ENCODE results near the gene SURF6. TPM values are rescaled to one million over a fixed set of nuclear protein-coding genes. Genes with fewer than 3 reads are reported as not detected.

The SURF6 gene
- total RNA-seq, 1 experiment from 2014 or later = 56.3 TPM

GRCh38 chr9:133333011-133333410 is 3.0 kb downstream of the SURF6 start:
- no peak overlapping the region for H3K14ac ChIP-seq (ENCODE audit: insufficient read depth, low read length)
- H3K9ac ChIP-seq (ENCODE audit: extremely low read depth, insufficient read length, low read length) = no peak overlapping the region
- TF ChIP-seq CTCF (conservative IDR thresholded peaks at IDR 0.05) = no peak
- H2AFZ ChIP-seq (ENCODE audit: low read length) = no peak overlapping the region
- H2BK12ac ChIP-seq (ENCODE audit: insufficient read length, low read depth, low read length) = no peak overlapping the region
- H2BK15ac ChIP-seq (ENCODE audit: low read depth, low read length) = no peak overlapping the region
- no peaks in the 10 kb centered on the region for H4K20me1 ChIP-seq (ENCODE audit: control insufficient read depth, insufficient read depth, insufficient read length)
- H3K23ac ChIP-seq (ENCODE audit: insufficient read length, low read depth, low read length) = no peak overlapping the region
- H2BK120ac ChIP-seq (ENCODE audit: low read depth, low read length, poor library complexity, severe bottlenecking) = no peak overlapping the region
- Mint-ChIP-seq H3K4me3 (peak overlapping the region; percentile 17 to 23; a peak in 2 of 5 replicates), H3K27me3 (ENCODE audit: low read depth) (no peaks in the 10 kb centered on the region; the same call in none of the 2 replicates), H3K4me1 (peaks cover 18 to 22% of the 10 kb centered on the region in 2 experiments), H3K9me3 (peaks cover 10 to 11% of the 10 kb centered on the region in 2 experiments), H3K27ac (no peak overlapping the region), H3K36me3 (ENCODE audit: insufficient read depth in 1 of 3, low read depth in 3 of 3) (peaks cover 34 to 65% (median 57%) of the 10 kb centered on the region in 3 experiments)
- H3K4ac ChIP-seq (ENCODE audit: low read depth, low read length) = no peak overlapping the region
- H3K79me2 ChIP-seq (ENCODE audit: insufficient read depth, low read length) = peaks cover 3% of the 10 kb centered on the region; the same call in 1 of the 2 replicates
- no peaks in the 10 kb centered on the region for H3K4me1 ChIP-seq (ENCODE audit: insufficient read depth, low read length)
- H3K56ac ChIP-seq (ENCODE audit: insufficient read length, low read depth, low read length) = no peak overlapping the region
- no peak overlapping the region for H2BK5ac ChIP-seq (ENCODE audit: insufficient read length, low read length)
- H3K4me2 ChIP-seq (ENCODE audit: insufficient read depth, insufficient read length, low read length) = no peak overlapping the region
- no peak overlapping the region for H3K18ac ChIP-seq (ENCODE audit: insufficient read length, low read depth, low read length)
- H3K27ac ChIP-seq (ENCODE audit: insufficient read length, low read depth, low read length) = no peak overlapping the region
- H2BK20ac ChIP-seq (ENCODE audit: low read depth, low read length, poor library complexity, severe bottlenecking) = no peak overlapping the region
- H3K9me3 ChIP-seq (ENCODE audit: control insufficient read depth, low read depth, low read length) = no peaks in the 10 kb centered on the region
- no CpG with 5 or more reads among the region's 11 CpGs for WGBS (ENCODE audit: extremely low coverage, insufficient read length, low lambda C conversion rate)
- H3K79me1 ChIP-seq (ENCODE audit: insufficient read depth, low read depth, low read length, poor library complexity, severe bottlenecking) = no peaks in the 10 kb centered on the region
- peaks cover 3% of the 10 kb centered on the region for H3K23me2 ChIP-seq (ENCODE audit: insufficient read length, low read depth, low read length, poor library complexity, severe bottlenecking)
- H3T11ph ChIP-seq (ENCODE audit: low read length) = no peak overlapping the region
- DNase-seq = no peak
- H2AK5ac ChIP-seq (ENCODE audit: insufficient read length, low read length) = no peak overlapping the region
- H4K91ac ChIP-seq (ENCODE audit: insufficient read length, low read depth, low read length) = no peak overlapping the region
- no peak overlapping the region for H4K8ac ChIP-seq (replicated peaks; ENCODE audit: insufficient read length, low read depth, low read length)
- H4K5ac ChIP-seq (ENCODE audit: insufficient read length, low read depth, low read length) = no peak overlapping the region
- H3K27me3 ChIP-seq (ENCODE audit: insufficient read depth, low read length) = no peaks in the 10 kb centered on the region

All from H9 (cell line).